Ovary (tissue), 9 donors: Measurements from ENCODE around the gene TM9SF4. TPM values are rescaled to one million over a fixed set of nuclear protein-coding genes. Genes with fewer than 3 reads are reported as not detected.

Source experiments
- DNase-seq, 5 donors: peaks; one replicate each; pipeline ENCODE4 v3.0.0-alpha.2; 2019 to 2020
- H3K27ac ChIP-seq, 2 donors: fragments of 200-600 bp; one replicate each; pipeline versions ENCODE4 v1.5.1 to v1.8.0; 2019 to 2022
- H3K27me3 ChIP-seq: fragments of 200-600 bp; one replicate; pipeline ENCODE4 v1.8.0; 2022
- H3K36me3 ChIP-seq: fragments of 200-600 bp; sonication (generic); one replicate; pipeline ENCODE4 v1.5.1; 2019
- H3K4me1 ChIP-seq: one replicate; pipeline ENCODE4 v1.8.1; 2013; ENCODE audit warnings: mild to moderate bottlenecking, moderate library complexity; ENCODE audit not compliant: insufficient read depth
- H3K4me3 ChIP-seq: fragments of 200-600 bp; sonication (generic); one replicate; pipeline ENCODE4 v1.5.1; 2017
- H3K9me3 ChIP-seq, 2 donors: fragments of 200-600 bp in 1 of 2; sonication (generic) in 1 of 2; one replicate each; pipeline versions ENCODE4 v1.5.1 to v1.8.1; 2013 to 2019; ENCODE audit warnings: mild to moderate bottlenecking in 1 of 2, moderate library complexity in 1 of 2
- EP300 ChIP-seq: sonication (generic); formaldehyde crosslinking; IDR thresholded peaks from one replicate; pipeline ENCODE4 v1.6.1; 2017; ENCODE audit warnings: antibody characterized with exemption
- POLR2A ChIP-seq: fragments of 450-650 bp; IDR thresholded peaks from one replicate; pipeline ENCODE4 v1.6.1; 2017; ENCODE audit warnings: antibody characterized with exemption, mild to moderate bottlenecking, moderate library complexity
- WGBS, 3 donors: extraction: QIAGEN DNeasy Blood & Tissue Kit in 1 of 3; methylation state at CpG; one replicate each; pipeline versions ENCODE4 v1.1.5 to v1.1.7; 2013 to 2017; 5-methylcytosine and 5-hydroxymethylcytosine counted together
- intact Hi-C, 4 donors: fragments of 100-400 bp; cut with DNase I; formaldehyde crosslinking; loops; one replicate each; pipeline versions ENCODE4 v1.11.0 to v1.15.1; 2022 to 2023
- polyA plus RNA-seq, 2 donors: library from polyadenylated mRNA; stranded (reverse); fragments of 200-250 nt in 1 of 2; fragments of 350-450 nt in 1 of 2; fragmentation: Illumina TruSeq in 1 of 2; extraction: RNeasy Lipid Tissue Mini Kit (QIAGEN cat#74804) in 1 of 2; gene quantifications; one replicate each; pipeline ENCODE4 v1.2.3, GENCODE V29; 2013 to 2014
- total RNA-seq, 7 donors: library from RNA; depleted of rRNA in 2 of 7; stranded (reverse); fragments of >200 nt in 2 of 7; fragmentation: NEBNext Ultra II Directional in 3 of 7; extraction: Animal tissue kit (Norgen Biotek cat#: 25700) in 3 of 7; gene quantifications; one replicate each; pipeline versions ENCODE4 v1.1.0 to v1.2.4, GENCODE V29; 2016 to 2023
- TF ChIP-seq, protein P1 (sequence below), 3 donors: fragments of 450-650 bp in 2 of 3; fragments of 200-600 bp in 1 of 3; IDR thresholded peaks; one replicate each; pipeline versions ENCODE4 v1.5.1 to v1.8.0; 2016 to 2022; ENCODE audit warnings: antibody characterized with exemption in 3 of 3, mild to moderate bottlenecking in 1 of 3
- donor health status: DM: no; HTN: no; CAD: no; lungs with moderate emphysema.
- donor health status: DM: no; HTN: no; CAD: no.
- donor health status: Bipolar disorder and iron deficiency.
- donor health status: DM: yes; HTN: yes; CAD: no.
- donor health status: DM: no; HTN: no; CAD: no.
- donor health status: DM: yes; HTN: yes; CAD: no.

TM9SF4 gene
- total and polyA plus RNA-seq, 9 donors = 16.2 to 51.0 (median 37.2) TPM

DNA sequence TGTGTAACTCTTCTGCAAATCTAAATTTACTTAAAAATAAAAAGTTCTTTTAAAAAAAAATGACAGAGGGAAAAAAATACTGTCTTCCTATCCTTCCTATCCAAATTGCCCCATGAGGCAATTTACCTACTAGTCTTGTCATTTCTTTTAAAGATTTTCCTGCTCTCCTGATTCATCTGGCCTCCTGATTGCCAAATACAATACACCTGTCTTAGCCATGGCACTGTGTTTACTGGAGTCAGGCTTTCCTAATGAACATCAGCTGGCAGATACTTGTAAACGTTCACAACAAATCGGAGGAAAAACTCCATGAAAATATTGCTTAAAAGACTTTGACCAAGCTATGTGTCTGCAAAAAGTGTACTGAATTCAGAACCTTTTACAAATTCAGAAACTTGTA, 21.5 kb downstream of the TM9SF4 start:
- no peak for DNase-seq
- TF ChIP-seq POLR2A (no peak), EP300 (no peak)
- TF ChIP-seq, protein P1, sequence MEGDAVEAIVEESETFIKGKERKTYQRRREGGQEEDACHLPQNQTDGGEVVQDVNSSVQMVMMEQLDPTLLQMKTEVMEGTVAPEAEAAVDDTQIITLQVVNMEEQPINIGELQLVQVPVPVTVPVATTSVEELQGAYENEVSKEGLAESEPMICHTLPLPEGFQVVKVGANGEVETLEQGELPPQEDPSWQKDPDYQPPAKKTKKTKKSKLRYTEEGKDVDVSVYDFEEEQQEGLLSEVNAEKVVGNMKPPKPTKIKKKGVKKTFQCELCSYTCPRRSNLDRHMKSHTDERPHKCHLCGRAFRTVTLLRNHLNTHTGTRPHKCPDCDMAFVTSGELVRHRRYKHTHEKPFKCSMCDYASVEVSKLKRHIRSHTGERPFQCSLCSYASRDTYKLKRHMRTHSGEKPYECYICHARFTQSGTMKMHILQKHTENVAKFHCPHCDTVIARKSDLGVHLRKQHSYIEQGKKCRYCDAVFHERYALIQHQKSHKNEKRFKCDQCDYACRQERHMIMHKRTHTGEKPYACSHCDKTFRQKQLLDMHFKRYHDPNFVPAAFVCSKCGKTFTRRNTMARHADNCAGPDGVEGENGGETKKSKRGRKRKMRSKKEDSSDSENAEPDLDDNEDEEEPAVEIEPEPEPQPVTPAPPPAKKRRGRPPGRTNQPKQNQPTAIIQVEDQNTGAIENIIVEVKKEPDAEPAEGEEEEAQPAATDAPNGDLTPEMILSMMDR (IDR thresholded peaks at IDR 0.05) = no peak
- WGBS, 3 donors = 31 to 79% (median 77%) methylated on average over 2 of the region's 2 CpGs

DNA sequence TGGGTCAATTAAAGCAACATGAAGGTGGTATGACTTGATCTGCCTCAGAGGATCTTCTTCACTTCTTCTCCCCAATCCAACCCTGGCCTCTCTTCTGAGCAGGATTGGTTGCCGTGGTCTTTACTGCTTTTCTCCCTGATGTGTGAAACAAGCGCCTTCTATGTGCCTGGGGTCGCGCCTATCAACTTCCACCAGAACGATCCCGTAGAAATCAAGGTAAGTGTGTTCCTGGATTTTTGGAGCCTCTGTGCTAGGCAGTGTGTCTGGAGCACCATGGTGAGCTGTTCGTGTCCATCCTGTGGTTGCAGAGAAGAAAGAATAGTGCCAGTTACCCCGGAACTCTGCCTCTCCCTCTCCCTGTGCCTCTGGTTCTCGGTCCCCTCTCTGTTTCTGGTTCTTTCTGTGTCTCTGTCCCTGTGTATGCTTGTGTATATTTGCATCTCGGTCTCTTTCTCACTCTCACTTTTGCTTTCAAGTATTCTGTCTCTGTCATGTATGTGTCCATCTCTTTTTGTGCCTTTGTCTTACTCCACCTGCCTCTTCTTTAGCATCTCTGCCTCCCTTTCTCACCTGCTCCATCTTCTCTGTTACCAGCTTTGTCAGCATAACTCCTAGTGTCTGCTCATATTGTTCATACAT, 23.5 kb downstream of the TM9SF4 start:
- no peaks in the 10 kb centered on the region for H3K9me3 ChIP-seq
- no peaks in the 10 kb centered on the region for H3K4me1 ChIP-seq
- TF ChIP-seq, protein P1 (IDR thresholded peaks at IDR 0.05) = no peak
- TF ChIP-seq POLR2A = no peak
- 90 to 91% (median 90%) methylated on average over 10 of the region's 10 CpGs for WGBS, 3 donors
- H3K27ac ChIP-seq = no peak overlapping the region
- no peaks in the 10 kb centered on the region for H3K36me3 ChIP-seq
- H3K27me3 ChIP-seq = no peaks in the 10 kb centered on the region
- H3K4me3 ChIP-seq = no peak overlapping the region
- DNase-seq = no peak
- intact Hi-C loops = no loop called here

More for the DNA sequence above, 21.5 kb downstream of the TM9SF4 start:
- no peaks in the 10 kb centered on the region for H3K4me1 ChIP-seq
- no peaks in the 10 kb centered on the region for H3K27me3 ChIP-seq
- no peaks in the 10 kb centered on the region for H3K36me3 ChIP-seq
- H3K27ac ChIP-seq = no peak overlapping the region
- intact Hi-C loops = no loop called here
- no peak overlapping the region for H3K4me3 ChIP-seq
- no peaks in the 10 kb centered on the region for H3K9me3 ChIP-seq

DNA sequence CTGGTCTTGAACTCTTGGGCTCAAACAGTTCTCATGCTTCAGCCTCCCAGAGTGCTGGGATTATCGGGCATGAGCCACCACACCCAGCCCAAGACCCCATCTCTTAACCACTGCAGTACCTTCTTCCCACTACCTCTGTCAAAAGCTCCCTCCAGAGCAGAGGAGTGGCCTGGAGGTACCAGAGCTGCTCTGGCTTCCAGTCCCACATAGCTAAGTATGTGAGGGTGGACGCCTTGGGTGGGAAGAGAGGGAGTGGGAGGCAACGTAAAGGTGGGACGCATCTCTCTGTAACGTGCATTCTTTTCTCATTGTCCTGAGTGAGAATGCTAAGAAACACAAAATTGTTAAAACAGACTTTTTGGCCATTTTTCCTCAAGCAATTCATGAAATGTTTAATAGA, 24.5 kb downstream of the TM9SF4 start:
- intact Hi-C loops = no loop called here
- WGBS, 3 donors = 87 to 88% (median 87%) methylated on average over 5 of the region's 5 CpGs
- Histone ChIP-seq H3K36me3 (no peaks in the 10 kb centered on the region), H3K27ac (no peak overlapping the region), H3K9me3 (no peaks in the 10 kb centered on the region), H3K27me3 (no peaks in the 10 kb centered on the region), H3K4me3 (no peak overlapping the region), H3K4me1 (no peaks in the 10 kb centered on the region)
- DNase-seq = no peak
- TF ChIP-seq, protein P1 (IDR thresholded peaks at IDR 0.05) = no peak
- TF ChIP-seq EP300 = no peak
- no peak for TF ChIP-seq POLR2A

DNA sequence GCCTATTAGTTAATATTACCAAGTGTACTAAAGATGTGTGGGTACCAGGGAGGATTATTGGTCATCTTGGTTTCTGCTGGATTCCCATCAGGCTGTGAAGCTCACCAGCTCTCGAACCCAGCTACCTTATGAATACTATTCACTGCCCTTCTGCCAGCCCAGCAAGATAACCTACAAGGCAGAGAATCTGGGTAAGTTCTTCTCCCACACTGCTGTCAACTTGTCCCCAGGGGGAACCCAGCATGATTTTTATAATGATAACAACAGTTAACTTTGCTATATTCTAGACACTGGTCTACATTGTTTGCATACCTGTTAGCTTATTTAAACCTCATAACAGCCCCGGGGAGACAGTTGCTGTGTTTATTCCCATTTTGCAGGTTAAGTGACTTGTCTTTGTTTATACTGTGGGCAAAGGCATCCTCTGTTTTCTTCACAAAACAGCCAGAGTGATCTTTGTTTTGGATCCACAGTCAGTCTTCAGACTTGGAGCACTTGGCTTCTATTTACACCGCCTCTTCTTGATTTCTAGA, 26.5 kb downstream of the TM9SF4 start:
- Histone ChIP-seq H3K27me3 (no peaks in the 10 kb centered on the region), H3K4me1 (no peaks in the 10 kb centered on the region), H3K36me3 (no peaks in the 10 kb centered on the region), H3K4me3 (no peak overlapping the region), H3K27ac (no peak overlapping the region), H3K9me3 (no peaks in the 10 kb centered on the region)
- TF ChIP-seq EP300 = no peak
- TF ChIP-seq, protein P1 (IDR thresholded peaks at IDR 0.05) = no peak
- TF ChIP-seq POLR2A = no peak
- DNase-seq = no peak
- intact Hi-C loops = no loop called here
- WGBS, 3 donors = 82 to 88% (median 87%) methylated on average over 3 of the region's 3 CpGs
